ENCODE measurements around the gene MTHFD2L. TPM values are rescaled to one million over a fixed set of nuclear protein-coding genes. Genes with fewer than 3 reads are reported as not detected.

MTHFD2L gene
- polyA plus RNA-seq, 3 donors = 4.3 to 7.0 (median 4.8) TPM

DNA sequence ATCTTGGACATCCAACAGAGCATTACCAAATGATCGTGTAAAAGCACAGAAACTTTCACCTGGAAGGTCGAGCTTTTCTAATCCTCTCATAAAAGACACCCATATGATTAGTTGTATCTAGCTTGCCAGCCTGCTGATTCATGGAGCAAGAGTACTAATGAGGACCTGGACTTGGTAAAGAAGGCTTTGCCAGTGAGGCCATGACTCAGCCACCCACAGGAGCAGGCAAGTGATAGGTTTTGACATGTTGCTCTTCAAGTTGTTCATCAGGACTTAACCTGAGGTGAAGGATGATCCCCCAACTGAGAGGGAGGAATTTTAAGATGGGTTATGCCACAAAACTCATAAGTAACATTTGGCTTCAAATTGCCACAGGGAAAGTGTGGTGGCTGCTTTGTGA is 125.7 kb downstream of the MTHFD2L start:
- no peaks in the 10 kb centered on the region for H3K36me3 Mint-ChIP-seq
- Histone ChIP-seq H3K4me1 (ENCODE audit: control insufficient read depth in 1 of 2, insufficient read depth in 2 of 2, low read length in 2 of 2) (peaks cover 0 to 5% of the 10 kb centered on the region in 2 donors), H3K27me3 (ENCODE audit: control insufficient read depth in 2 of 2, insufficient read depth in 2 of 2, low read length in 2 of 2) (no peaks in the 10 kb centered on the region), H3K79me2 (ENCODE audit: insufficient read depth, low read length) (no peaks in the 10 kb centered on the region), H3K9ac (ENCODE audit: insufficient read depth, low read length, poor library complexity, severe bottlenecking) (no peak overlapping the region), H3K36me3 (replicated peaks in 1 of 2; ENCODE audit: control insufficient read depth in 1 of 2, insufficient read depth in 2 of 2, low read length in 2 of 2) (no peaks in the 10 kb centered on the region), H4K20me1 (ENCODE audit: insufficient read depth, low read length) (no peaks in the 10 kb centered on the region), H2AFZ (ENCODE audit: insufficient read depth, low read depth, low read length, poor library complexity, severe bottlenecking) (no peak overlapping the region), H3K27ac (ENCODE audit: low read depth in 1 of 2, low read length in 2 of 2) (no peak overlapping the region), H3K4me3 (replicated peaks in 1 of 3; ENCODE audit: low read depth in 2 of 3, low read length in 3 of 3) (no peak overlapping the region), H3K9me3 (replicated peaks in 1 of 2; ENCODE audit: control insufficient read depth in 1 of 2, insufficient read depth in 1 of 2, low read length in 2 of 2) (no peaks in the 10 kb centered on the region), H3K4me2 (replicated peaks; ENCODE audit: extremely low read depth, low read length, poor library complexity, severe bottlenecking) (no peak overlapping the region)
- no peak overlapping the region for H3K4me3 Mint-ChIP-seq
- peaks cover 9% of the 10 kb centered on the region for H3K4me1 Mint-ChIP-seq
- peak overlapping the region in 1 of 7 donors; percentile 7 for H3K27ac Mint-ChIP-seq
- TF ChIP-seq, protein P1, sequence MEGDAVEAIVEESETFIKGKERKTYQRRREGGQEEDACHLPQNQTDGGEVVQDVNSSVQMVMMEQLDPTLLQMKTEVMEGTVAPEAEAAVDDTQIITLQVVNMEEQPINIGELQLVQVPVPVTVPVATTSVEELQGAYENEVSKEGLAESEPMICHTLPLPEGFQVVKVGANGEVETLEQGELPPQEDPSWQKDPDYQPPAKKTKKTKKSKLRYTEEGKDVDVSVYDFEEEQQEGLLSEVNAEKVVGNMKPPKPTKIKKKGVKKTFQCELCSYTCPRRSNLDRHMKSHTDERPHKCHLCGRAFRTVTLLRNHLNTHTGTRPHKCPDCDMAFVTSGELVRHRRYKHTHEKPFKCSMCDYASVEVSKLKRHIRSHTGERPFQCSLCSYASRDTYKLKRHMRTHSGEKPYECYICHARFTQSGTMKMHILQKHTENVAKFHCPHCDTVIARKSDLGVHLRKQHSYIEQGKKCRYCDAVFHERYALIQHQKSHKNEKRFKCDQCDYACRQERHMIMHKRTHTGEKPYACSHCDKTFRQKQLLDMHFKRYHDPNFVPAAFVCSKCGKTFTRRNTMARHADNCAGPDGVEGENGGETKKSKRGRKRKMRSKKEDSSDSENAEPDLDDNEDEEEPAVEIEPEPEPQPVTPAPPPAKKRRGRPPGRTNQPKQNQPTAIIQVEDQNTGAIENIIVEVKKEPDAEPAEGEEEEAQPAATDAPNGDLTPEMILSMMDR (IDR thresholded peaks at IDR 0.05) = no peak
- H3K9me3 Mint-ChIP-seq = no peaks in the 10 kb centered on the region
- intact Hi-C loops (cut with micrococcal nuclease) = no loop called here
- no peak for DNase-seq
- H3K27me3 Mint-ChIP-seq (ENCODE audit: low read depth in 3 of 3) = no peaks in the 10 kb centered on the region
- WGBS (ENCODE audit: insufficient coverage) = no CpG with 5 or more reads among the region's 2 CpGs

DNA sequence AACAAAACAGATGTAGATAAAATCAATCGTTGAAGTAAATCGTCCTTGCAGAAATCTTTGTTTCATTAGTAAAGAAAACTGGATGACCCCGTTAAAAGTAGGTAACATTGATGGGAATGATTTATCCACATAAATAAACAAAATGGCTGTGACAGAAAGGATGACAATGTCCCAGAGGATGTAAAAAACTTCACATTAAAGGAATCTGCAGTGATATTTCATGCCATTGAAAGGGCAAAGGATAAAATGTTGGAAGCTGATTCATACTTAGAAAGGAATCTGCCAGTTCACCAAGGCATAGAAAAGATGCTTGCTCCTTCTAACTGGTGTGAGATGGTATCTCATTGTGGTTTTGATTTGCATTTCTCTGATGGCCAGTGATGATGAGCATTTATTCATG is 126.1 kb downstream of the MTHFD2L start:
- Histone ChIP-seq H3K36me3 (replicated peaks in 1 of 2; ENCODE audit: control insufficient read depth in 1 of 2, insufficient read depth in 2 of 2, low read length in 2 of 2) (no peaks in the 10 kb centered on the region), H3K9ac (ENCODE audit: insufficient read depth, low read length, poor library complexity, severe bottlenecking) (no peak overlapping the region), H2AFZ (ENCODE audit: insufficient read depth, low read depth, low read length, poor library complexity, severe bottlenecking) (no peak overlapping the region), H3K4me2 (replicated peaks; ENCODE audit: extremely low read depth, low read length, poor library complexity, severe bottlenecking) (no peak overlapping the region), H3K27ac (ENCODE audit: low read depth in 1 of 2, low read length in 2 of 2) (no peak overlapping the region), H3K4me1 (ENCODE audit: control insufficient read depth in 1 of 2, insufficient read depth in 2 of 2, low read length in 2 of 2) (peaks cover 0 to 5% of the 10 kb centered on the region in 2 donors), H3K27me3 (ENCODE audit: control insufficient read depth in 2 of 2, insufficient read depth in 2 of 2, low read length in 2 of 2) (no peaks in the 10 kb centered on the region), H4K20me1 (ENCODE audit: insufficient read depth, low read length) (no peaks in the 10 kb centered on the region), H3K9me3 (replicated peaks in 1 of 2; ENCODE audit: control insufficient read depth in 1 of 2, insufficient read depth in 1 of 2, low read length in 2 of 2) (no peaks in the 10 kb centered on the region), H3K4me3 (replicated peaks in 1 of 3; ENCODE audit: low read depth in 2 of 3, low read length in 3 of 3) (no peak overlapping the region), H3K79me2 (ENCODE audit: insufficient read depth, low read length) (no peaks in the 10 kb centered on the region)
- no peak for DNase-seq
- H3K36me3 Mint-ChIP-seq = no peaks in the 10 kb centered on the region
- H3K4me1 Mint-ChIP-seq = peaks cover 9% of the 10 kb centered on the region
- WGBS (ENCODE audit: insufficient coverage) = no CpG with 5 or more reads among the region's 3 CpGs
- H3K4me3 Mint-ChIP-seq = no peak overlapping the region
- intact Hi-C loops (cut with micrococcal nuclease) = no loop called here
- no peaks in the 10 kb centered on the region for H3K9me3 Mint-ChIP-seq
- H3K27ac Mint-ChIP-seq = no peak overlapping the region
- TF ChIP-seq, protein P1 (IDR thresholded peaks at IDR 0.05) = no peak
- H3K27me3 Mint-ChIP-seq (ENCODE audit: low read depth in 3 of 3) = no peaks in the 10 kb centered on the region

Measured in CD14-positive monocyte (primary cell).